Activated T-cell treated with anti-CD3 and anti-CD28 coated beads, Interleukin-2, amount 50 U/mL, for 48 hours (primary cell): ENCODE results near the gene CARMIL1.

Source experiments
- DNase-seq, 2 experiments: peaks; one replicate each; pipeline ENCODE4 v3.0.0-alpha.2; 2020

The CARMIL1 gene

GRCh38 chr6:25311331-25311840 is 32.2 kb downstream of the CARMIL1 start:
- no peak for DNase-seq

- DNase-seq = no peak
These were observed 33.0 kb downstream of the CARMIL1 start for GRCh38 chr6:25312034-25312620.

- no peak for DNase-seq
These were observed 33.5 kb downstream of the CARMIL1 start for GRCh38 chr6:25312703-25313102.

- no peak for DNase-seq
These were observed 35.5 kb downstream of the CARMIL1 start for GRCh38 chr6:25314509-25315175.

- DNase-seq = no peak
These were observed 36.3 kb downstream of the CARMIL1 start for GRCh38 chr6:25315194-25316177.

GRCh38 chr6:25316626-25317025 is 37.5 kb downstream of the CARMIL1 start:
- DNase-seq = no peak

GRCh38 chr6:25318589-25318988 is 39.4 kb downstream of the CARMIL1 start:
- no peak for DNase-seq

- no peak for DNase-seq
These were observed 41.3 kb downstream of the CARMIL1 start for GRCh38 chr6:25320459-25320858.

- no peak for DNase-seq
These were observed 43.5 kb downstream of the CARMIL1 start for GRCh38 chr6:25322692-25323091.

- no peak for DNase-seq
These were observed 45.0 kb downstream of the CARMIL1 start for GRCh38 chr6:25324066-25324762.

GRCh38 chr6:25326126-25326525 is 47.0 kb downstream of the CARMIL1 start:
- no peak for DNase-seq

- DNase-seq = no peak
These were observed 47.8 kb downstream of the CARMIL1 start for GRCh38 chr6:25326960-25327359.

GRCh38 chr6:25327432-25327831 is 48.3 kb downstream of the CARMIL1 start:
- DNase-seq = no peak

GRCh38 chr6:25329161-25329817 is 50.1 kb downstream of the CARMIL1 start:
- DNase-seq = no peak

- DNase-seq = no peak
These were observed 50.8 kb downstream of the CARMIL1 start for GRCh38 chr6:25329982-25330381.

GRCh38 chr6:25330796-25331685 is 51.9 kb downstream of the CARMIL1 start:
- DNase-seq = no peak

- DNase-seq = no peak
These were observed 53.0 kb downstream of the CARMIL1 start for GRCh38 chr6:25332165-25332564.

- no peak for DNase-seq
These were observed 53.5 kb downstream of the CARMIL1 start for GRCh38 chr6:25332655-25333071.

- DNase-seq = no peak
These were observed 54.3 kb downstream of the CARMIL1 start for GRCh38 chr6:25333471-25333870.

GRCh38 chr6:25334793-25335192 is 55.6 kb downstream of the CARMIL1 start:
- DNase-seq = no peak

GRCh38 chr6:25336996-25337395 is 57.8 kb downstream of the CARMIL1 start:
- no peak for DNase-seq
